GM21825 (cell line): ENCODE measurements around the gene JUND.

ENCODE experiments used
- ATAC-seq: cut with Tn5 transposase; IDR thresholded peaks from one replicate; pipeline ENCODE4 v1.9.1; 2021; ENCODE audit warnings: mild to moderate bottlenecking, moderate library complexity; ENCODE audit not compliant: unreplicated experiment

Gene JUND

GRCh38 chr19:18251587-18252369 lies 29.6 kb downstream of the JUND start:
- ATAC-seq: no peak

DNA sequence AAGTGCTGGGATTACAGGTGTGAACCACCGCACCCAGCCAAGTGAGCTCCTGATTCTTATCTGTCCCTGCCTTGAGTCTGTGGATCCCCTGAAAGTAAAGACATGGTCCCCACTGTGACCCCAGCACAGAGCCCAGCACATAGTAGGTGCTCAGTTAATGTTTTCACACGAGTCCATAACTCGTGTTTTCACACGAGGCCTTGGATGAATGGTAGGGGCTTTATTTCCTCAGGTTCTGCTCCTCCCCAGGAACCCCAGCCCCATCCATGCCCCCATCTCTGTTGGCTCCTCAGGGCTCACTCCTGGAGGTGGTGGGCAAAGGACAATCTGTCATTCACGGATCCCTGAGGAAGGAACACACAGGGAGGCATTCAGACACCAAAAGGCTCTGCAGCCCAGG lies 31.6 kb downstream of the JUND start:
- no peak for ATAC-seq

GRCh38 chr19:18245297-18245696 lies 36.1 kb downstream of the JUND start:
- no peak for ATAC-seq

- no peak for ATAC-seq
These were observed 42.1 kb downstream of the JUND start for GRCh38 chr19:18239303-18239702.

DNA sequence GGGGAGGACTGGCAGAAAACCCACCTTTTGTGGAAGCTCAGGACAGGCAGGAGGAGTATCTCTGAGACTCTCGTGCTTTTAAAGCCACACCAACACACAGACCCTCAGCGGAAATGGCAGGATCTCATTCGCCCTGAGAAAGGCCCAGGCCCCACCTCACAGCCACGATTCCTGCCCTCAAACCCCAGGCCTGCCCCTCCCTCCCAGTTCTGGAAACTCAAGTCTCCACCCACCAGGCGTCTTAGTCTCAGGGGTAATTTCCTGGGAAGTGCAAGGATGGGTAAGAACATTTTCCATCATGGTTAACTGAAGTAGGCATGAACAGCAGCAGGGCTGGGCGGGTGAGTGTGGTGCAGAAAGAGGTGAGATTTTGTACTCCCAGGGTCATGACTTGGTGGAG lies 47.2 kb downstream of the JUND start:
- no peak for ATAC-seq

DNA sequence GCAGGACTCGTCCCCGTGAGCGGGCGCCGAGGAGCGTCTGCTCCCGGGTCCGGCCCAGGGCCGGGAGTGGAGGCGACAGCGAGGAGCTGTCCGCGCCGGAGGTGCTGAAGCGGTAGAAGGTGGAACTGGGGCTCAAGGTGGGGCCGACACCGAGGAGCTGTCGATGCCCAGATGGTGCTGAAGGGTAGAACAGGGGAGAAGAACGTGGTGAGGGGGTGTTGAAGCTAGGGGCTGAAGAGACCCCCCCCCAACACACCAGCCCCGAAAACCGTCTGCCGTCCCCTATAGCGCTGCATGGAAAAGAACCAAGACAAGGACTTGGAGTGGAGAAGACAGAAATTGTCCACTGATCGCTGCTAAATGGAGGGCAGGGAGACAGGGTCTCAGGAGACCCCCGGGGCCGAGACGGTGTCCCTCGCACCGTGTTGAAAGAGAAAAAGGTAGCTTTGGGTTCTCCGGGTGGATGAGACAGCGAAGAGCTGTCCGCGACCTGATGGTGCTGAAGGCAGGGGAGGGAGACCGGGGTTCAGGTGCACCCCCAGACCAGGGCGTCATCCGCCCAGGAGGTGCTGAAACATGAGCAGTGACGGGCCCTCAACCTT lies 48.1 kb downstream of the JUND start:
- ATAC-seq: no peak

- ATAC-seq: no peak
These were observed 48.7 kb downstream of the JUND start for GRCh38 chr19:18232540-18233223.

- no peak for ATAC-seq
These were observed 49.6 kb downstream of the JUND start for GRCh38 chr19:18231775-18232174.

DNA sequence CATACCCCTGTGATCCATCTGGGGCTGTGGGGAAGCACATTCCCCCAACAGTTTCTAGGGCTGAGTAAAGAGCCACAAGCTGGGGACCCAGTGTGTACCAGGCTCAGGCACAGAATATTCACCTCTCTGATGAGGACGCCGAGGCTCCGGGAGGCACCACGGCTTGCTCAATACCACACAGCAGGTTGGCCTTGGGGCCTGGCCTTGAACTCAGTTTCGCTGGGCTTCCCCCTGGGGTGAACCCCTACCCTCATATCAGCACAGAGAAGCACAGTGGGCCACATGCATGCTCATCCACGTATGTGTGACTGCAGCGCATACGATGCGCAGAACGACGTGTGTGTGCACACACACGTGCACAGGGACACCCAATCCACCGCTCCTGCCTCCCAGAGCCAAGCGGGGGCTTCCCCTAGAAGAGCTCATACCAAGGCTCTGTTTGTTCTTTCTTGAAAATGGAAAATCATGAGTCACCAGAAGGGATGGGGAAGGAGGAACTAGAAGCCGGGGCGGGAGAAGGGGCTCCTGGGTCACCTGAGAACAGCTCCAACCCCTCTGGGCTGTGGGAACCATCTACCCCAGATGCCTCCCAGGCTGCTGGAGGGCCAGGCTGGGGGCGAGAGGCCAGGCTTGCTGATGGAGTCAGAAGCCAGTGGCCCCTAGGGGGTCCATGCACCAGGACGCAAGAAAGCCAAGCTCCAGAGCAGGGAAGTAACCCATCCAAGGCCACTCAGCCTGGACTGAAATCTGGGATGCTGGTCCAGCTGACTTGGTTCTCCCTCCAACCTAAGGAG lies 50.3 kb downstream of the JUND start:
- ATAC-seq: no peak

GRCh38 chr19:18229915-18230314 lies 51.5 kb downstream of the JUND start:
- ATAC-seq: no peak
